Colonic mucosa (tissue), 4 donors: ENCODE data around the gene FBXO3. TPM values are rescaled to one million over a fixed set of nuclear protein-coding genes. Genes with fewer than 3 reads are reported as not detected.

Source experiments
- DNase-seq: peaks from one replicate; pipeline ENCODE4 v3.0.0-alpha.2; 2020
- H3K27ac ChIP-seq: fragments of 200-600 bp; one replicate; pipeline ENCODE4 v1.8.0; 2021
- H3K27me3 ChIP-seq: fragments of 200-600 bp; one replicate; pipeline ENCODE4 v1.8.0; 2021
- H3K36me3 ChIP-seq: fragments of 200-600 bp; one replicate; pipeline ENCODE4 v1.8.0; 2021
- H3K4me1 ChIP-seq: fragments of 200-600 bp; one replicate; pipeline ENCODE4 v1.8.0; 2021; ENCODE audit warnings: mild to moderate bottlenecking
- H3K4me3 ChIP-seq: fragments of 200-600 bp; one replicate; pipeline ENCODE4 v1.8.0; 2021
- H3K9ac ChIP-seq, 2 donors: one replicate each; pipeline ENCODE4 v1.7.0; 2013; ENCODE audit warnings: control low read depth in 2 of 2, low read depth in 2 of 2, low read length in 2 of 2
- H3K9me3 ChIP-seq: fragments of 200-600 bp; one replicate; pipeline ENCODE4 v1.8.0; 2021
- intact Hi-C: fragments of 100-400 bp; cut with DNase I; formaldehyde crosslinking; loops from one replicate; pipeline ENCODE4 v1.14.1; 2022
- total RNA-seq, 2 donors: library from RNA; stranded (reverse); fragmentation: NEBNext Ultra II Directional in 1 of 2; extraction: Animal tissue kit (Norgen Biotek cat#: 25700) in 1 of 2; gene quantifications; one replicate each; pipeline ENCODE4 v1.2.1, GENCODE V29; 2021
- TF ChIP-seq, protein P1 (sequence below): fragments of 200-600 bp; IDR thresholded peaks from one replicate; pipeline ENCODE4 v1.8.0; 2022; ENCODE audit warnings: antibody characterized with exemption, mild to moderate bottlenecking
- donor health status: healthy.
- donor health status: DM: no; HTN: no; CAD: no.
- donor health status: DM: no; HTN: no; CAD: no.

Gene FBXO3
- total RNA-seq, 2 donors from 2014 or later = 30.0 to 36.9 TPM

- Histone ChIP-seq H3K9ac (no peak overlapping the region), H3K4me1 (peaks cover 11% of the 10 kb centered on the region), H3K4me3 (no peak overlapping the region), H3K27me3 (no peaks in the 10 kb centered on the region), H3K36me3 (no peaks in the 10 kb centered on the region), H3K27ac (no peak overlapping the region), H3K9me3 (no peaks in the 10 kb centered on the region)
- DNase-seq = no peak
- TF ChIP-seq, protein P1, sequence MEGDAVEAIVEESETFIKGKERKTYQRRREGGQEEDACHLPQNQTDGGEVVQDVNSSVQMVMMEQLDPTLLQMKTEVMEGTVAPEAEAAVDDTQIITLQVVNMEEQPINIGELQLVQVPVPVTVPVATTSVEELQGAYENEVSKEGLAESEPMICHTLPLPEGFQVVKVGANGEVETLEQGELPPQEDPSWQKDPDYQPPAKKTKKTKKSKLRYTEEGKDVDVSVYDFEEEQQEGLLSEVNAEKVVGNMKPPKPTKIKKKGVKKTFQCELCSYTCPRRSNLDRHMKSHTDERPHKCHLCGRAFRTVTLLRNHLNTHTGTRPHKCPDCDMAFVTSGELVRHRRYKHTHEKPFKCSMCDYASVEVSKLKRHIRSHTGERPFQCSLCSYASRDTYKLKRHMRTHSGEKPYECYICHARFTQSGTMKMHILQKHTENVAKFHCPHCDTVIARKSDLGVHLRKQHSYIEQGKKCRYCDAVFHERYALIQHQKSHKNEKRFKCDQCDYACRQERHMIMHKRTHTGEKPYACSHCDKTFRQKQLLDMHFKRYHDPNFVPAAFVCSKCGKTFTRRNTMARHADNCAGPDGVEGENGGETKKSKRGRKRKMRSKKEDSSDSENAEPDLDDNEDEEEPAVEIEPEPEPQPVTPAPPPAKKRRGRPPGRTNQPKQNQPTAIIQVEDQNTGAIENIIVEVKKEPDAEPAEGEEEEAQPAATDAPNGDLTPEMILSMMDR = no peak
- intact Hi-C loops = loop anchor here (10.0 kb wide), 1 partner anchor 533 kb away; the partner anchor contains the start of gene CSTF3
These were observed 76.3 kb downstream of the FBXO3 start for GRCh38 chr11:33697997-33698396.

- Histone ChIP-seq H3K4me1 (peaks cover 11% of the 10 kb centered on the region), H3K4me3 (no peak overlapping the region), H3K9ac (no peak overlapping the region), H3K9me3 (no peaks in the 10 kb centered on the region), H3K27me3 (no peaks in the 10 kb centered on the region), H3K36me3 (no peaks in the 10 kb centered on the region), H3K27ac (no peak overlapping the region)
- TF ChIP-seq, protein P1 = no peak
- intact Hi-C loops = loop anchor here (10.0 kb wide), 1 partner anchor 532 kb away; the partner anchor contains the start of gene CSTF3
- DNase-seq = no peak
These were observed 77.2 kb downstream of the FBXO3 start for GRCh38 chr11:33696931-33697638.

DNA sequence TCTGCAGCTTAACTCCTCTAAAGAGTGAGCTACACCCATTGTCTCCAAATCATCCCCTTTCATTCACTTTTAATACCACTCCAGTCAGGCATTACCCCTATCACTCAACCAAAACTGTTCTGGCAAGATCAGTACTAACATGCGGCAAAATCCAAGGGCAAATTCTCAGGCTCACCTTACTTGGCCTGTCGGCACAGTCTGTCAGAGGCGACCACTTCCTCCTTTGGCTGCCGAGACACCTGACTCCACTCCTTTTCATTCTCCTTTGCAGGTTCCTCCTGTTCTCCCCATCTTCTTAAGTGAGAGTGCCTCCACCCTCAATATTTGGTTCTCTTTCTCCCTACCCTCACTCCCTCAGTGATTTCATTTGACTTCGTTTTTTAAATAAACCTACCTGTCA, 77.9 kb downstream of the FBXO3 start:
- TF ChIP-seq, protein P1 = no peak
- no peak overlapping the region for H3K27ac ChIP-seq
- no peaks in the 10 kb centered on the region for H3K36me3 ChIP-seq
- H3K4me3 ChIP-seq = no peak overlapping the region
- peaks cover 10% of the 10 kb centered on the region for H3K4me1 ChIP-seq
- DNase-seq = no peak
- no peak overlapping the region for H3K9ac ChIP-seq
- intact Hi-C loops = loop anchor here (10.0 kb wide), 1 partner anchor 532 kb away; the partner anchor contains the start of gene CSTF3
- no peaks in the 10 kb centered on the region for H3K27me3 ChIP-seq
- H3K9me3 ChIP-seq = no peaks in the 10 kb centered on the region

DNA sequence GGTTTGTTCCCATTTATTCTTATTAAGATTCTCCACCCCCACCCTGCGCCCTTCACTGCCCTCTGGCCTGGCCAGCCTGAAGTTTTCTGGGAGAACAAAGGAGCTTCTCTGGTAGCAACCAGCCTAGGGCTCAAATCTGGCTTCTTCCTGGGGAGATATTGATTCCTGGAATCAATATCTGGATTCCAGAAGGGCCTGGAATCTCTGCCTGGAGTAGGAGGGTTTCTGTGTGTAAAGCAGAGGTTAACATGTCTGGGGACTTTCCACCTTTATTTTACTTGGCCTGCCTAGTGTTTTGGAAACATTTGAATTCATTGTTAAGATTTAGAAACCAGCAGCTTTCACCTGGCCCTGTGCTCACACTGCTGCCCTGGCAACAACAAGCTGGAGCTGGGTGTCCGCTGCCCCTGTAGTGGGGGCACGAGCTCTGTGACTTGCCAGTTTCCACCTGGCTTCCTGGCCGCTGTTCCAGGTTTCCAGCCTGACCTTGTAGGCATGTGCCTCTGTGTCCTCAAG, 79.2 kb downstream of the FBXO3 start:
- Histone ChIP-seq H3K27me3 (no peaks in the 10 kb centered on the region), H3K36me3 (no peaks in the 10 kb centered on the region), H3K4me3 (no peak overlapping the region), H3K9me3 (no peaks in the 10 kb centered on the region), H3K4me1 (peaks cover 15% of the 10 kb centered on the region), H3K27ac (no peak overlapping the region), H3K9ac (no peak overlapping the region)
- intact Hi-C loops = loop anchor here (10.0 kb wide), 1 partner anchor 530 kb away; the partner anchor contains the start of gene CSTF3
- no peak for DNase-seq
- TF ChIP-seq, protein P1 = no peak

GRCh38 chr11:33694346-33695050, 79.8 kb downstream of the FBXO3 start:
- Histone ChIP-seq H3K36me3 (no peaks in the 10 kb centered on the region), H3K4me3 (no peak overlapping the region), H3K4me1 (peaks cover 15% of the 10 kb centered on the region), H3K27ac (no peak overlapping the region), H3K9me3 (no peaks in the 10 kb centered on the region), H3K9ac (no peak overlapping the region), H3K27me3 (no peaks in the 10 kb centered on the region)
- intact Hi-C loops = loop anchor here (10.0 kb wide), 1 partner anchor 530 kb away; the partner anchor contains the start of gene CSTF3
- TF ChIP-seq, protein P1 = no peak
- DNase-seq = no peak
